DOHH2 (cell line): ENCODE results near the gene KRT24.

ENCODE experiments used
- H3F3A ChIP-seq: fragments of 200-600 bp; sonication (generic), shearing (Covaris generic); 2 replicates; pipeline ENCODE4 v1.6.0; 2016; ENCODE audit warnings: antibody characterized with exemption, mild to moderate bottlenecking; ENCODE audit not compliant: control insufficient read depth, insufficient read depth
- H3K27ac ChIP-seq: fragments of 200-600 bp; sonication (generic); 2 replicates; pipeline ENCODE4 v1.5.1; 2014; ENCODE audit warnings: low read depth, mild to moderate bottlenecking, low read length, moderate library complexity
- H3K27me3 ChIP-seq: fragments of 200-600 bp; sonication (generic); 2 replicates; pipeline ENCODE4 v1.6.1; 2014; ENCODE audit warnings: mild to moderate bottlenecking, low read length, mixed read lengths; ENCODE audit not compliant: control insufficient read depth
- H3K36me3 ChIP-seq: fragments of 200-600 bp; sonication (generic); 2 replicates; pipeline ENCODE4 v1.6.1; 2014; ENCODE audit warnings: mild to moderate bottlenecking, low read length, moderate library complexity, mixed read lengths; ENCODE audit not compliant: control insufficient read depth
- H3K4me1 ChIP-seq: fragments of 200-600 bp; sonication (generic); 2 replicates; pipeline ENCODE4 v1.6.1; 2014; ENCODE audit warnings: mild to moderate bottlenecking, low read length, mixed read lengths; ENCODE audit not compliant: control insufficient read depth
- H3K4me2 ChIP-seq: fragments of 200-600 bp; sonication (generic); 2 replicates; pipeline ENCODE4 v1.6.0; 2014; ENCODE audit warnings: mild to moderate bottlenecking, low read length, moderate library complexity
- H3K4me3 ChIP-seq: fragments of 200-600 bp; sonication (generic); 2 replicates; pipeline ENCODE4 v1.5.1; 2014; ENCODE audit warnings: mild to moderate bottlenecking, low read length, mixed read lengths
- H3K79me2 ChIP-seq: fragments of 200-600 bp; sonication (generic); 2 replicates; pipeline ENCODE4 v1.6.1; 2014; ENCODE audit warnings: mild to moderate bottlenecking, low read length, mixed read lengths; ENCODE audit not compliant: control insufficient read depth
- H3K9me2 ChIP-seq: fragments of 200-600 bp; sonication (generic); replicated peaks from 2 replicates; pipeline ENCODE4 v1.6.1; 2014; ENCODE audit warnings: mild to moderate bottlenecking, low read length, mixed read lengths; ENCODE audit not compliant: control insufficient read depth
- H3K9me3 ChIP-seq: fragments of 200-600 bp; sonication (generic); 2 replicates; pipeline ENCODE4 v1.6.1; 2014; ENCODE audit warnings: antibody characterized with exemption, low read length, mixed read lengths; ENCODE audit not compliant: control insufficient read depth, insufficient read depth
- H4K20me1 ChIP-seq: fragments of 200-600 bp; sonication (generic); 2 replicates; pipeline ENCODE4 v1.6.0; 2014; ENCODE audit warnings: low read depth, mild to moderate bottlenecking, antibody characterized with exemption, low read length, moderate library complexity; ENCODE audit not compliant: control insufficient read depth, insufficient read depth
- CTCF ChIP-seq: fragments of 200-600 bp; sonication (generic); IDR thresholded peaks from one replicate; pipeline ENCODE4 v1.5.1; 2014; ENCODE audit warnings: antibody characterized with exemption, mild to moderate bottlenecking, low read depth, low read length; ENCODE audit not compliant: poor library complexity, severe bottlenecking
- EZH2phosphoT487 ChIP-seq: fragments of 200-600 bp; sonication (generic); IDR thresholded peaks from 2 replicates; pipeline ENCODE4 v1.6.1; 2017; ENCODE audit warnings: borderline replicate concordance, mild to moderate bottlenecking, antibody characterized with exemption, low read length, moderate library complexity, mixed read lengths

Gene KRT24

GRCh38 chr17:40724656-40725055 lies 21.1 kb upstream of the KRT24 start:
- Histone ChIP-seq H3K4me3 (no peak overlapping the region), H3K36me3 (no peaks in the 10 kb centered on the region), H3K79me2 (no peaks in the 10 kb centered on the region), H3K27ac (no peak overlapping the region), H3K4me1 (peaks cover 4% of the 10 kb centered on the region), H3K9me3 (no peaks in the 10 kb centered on the region), H3K4me2 (no peak overlapping the region), H3K9me2 (no peaks in the 10 kb centered on the region), H3F3A (no peaks in the 10 kb centered on the region), H3K27me3 (peaks cover 12% of the 10 kb centered on the region; the same call in 1 of the 2 replicates), H4K20me1 (no peaks in the 10 kb centered on the region)
- TF ChIP-seq CTCF (no peak), EZH2phosphoT487 (no peak)

- no peaks in the 10 kb centered on the region for H4K20me1 ChIP-seq
- H3K36me3 ChIP-seq = no peaks in the 10 kb centered on the region
- no peak overlapping the region for H3K4me2 ChIP-seq
- no peaks in the 10 kb centered on the region for H3K9me2 ChIP-seq
- no peaks in the 10 kb centered on the region for H3F3A ChIP-seq
- H3K27ac ChIP-seq = no peak overlapping the region
- H3K79me2 ChIP-seq = no peaks in the 10 kb centered on the region
- peaks cover 15% of the 10 kb centered on the region for H3K27me3 ChIP-seq
- no peak overlapping the region for H3K4me3 ChIP-seq
- no peaks in the 10 kb centered on the region for H3K9me3 ChIP-seq
- TF ChIP-seq EZH2phosphoT487 (no peak), CTCF (no peak)
- H3K4me1 ChIP-seq = no peaks in the 10 kb centered on the region
These were observed 18.7 kb upstream of the KRT24 start for GRCh38 chr17:40722241-40722640.

GRCh38 chr17:40720899-40721298 lies 17.3 kb upstream of the KRT24 start:
- no peak overlapping the region for H3K4me2 ChIP-seq
- H3K4me3 ChIP-seq = no peak overlapping the region
- no peaks in the 10 kb centered on the region for H3K79me2 ChIP-seq
- H3K27me3 ChIP-seq = peaks cover 15% of the 10 kb centered on the region
- TF ChIP-seq EZH2phosphoT487 = no peak
- TF ChIP-seq CTCF = no peak
- no peaks in the 10 kb centered on the region for H3K36me3 ChIP-seq
- H3K9me2 ChIP-seq = no peaks in the 10 kb centered on the region
- no peaks in the 10 kb centered on the region for H3K9me3 ChIP-seq
- no peaks in the 10 kb centered on the region for H4K20me1 ChIP-seq
- H3K27ac ChIP-seq = no peak overlapping the region
- H3K4me1 ChIP-seq = no peaks in the 10 kb centered on the region
- H3F3A ChIP-seq = no peaks in the 10 kb centered on the region

GRCh38 chr17:40718930-40719329 lies 15.4 kb upstream of the KRT24 start:
- no peaks in the 10 kb centered on the region for H3F3A ChIP-seq
- no peaks in the 10 kb centered on the region for H3K9me3 ChIP-seq
- TF ChIP-seq CTCF = no peak
- TF ChIP-seq EZH2phosphoT487 = no peak
- no peak overlapping the region for H3K4me3 ChIP-seq
- H3K9me2 ChIP-seq = no peaks in the 10 kb centered on the region
- H3K27ac ChIP-seq = no peak overlapping the region
- H3K4me1 ChIP-seq = no peaks in the 10 kb centered on the region
- no peaks in the 10 kb centered on the region for H3K79me2 ChIP-seq
- no peaks in the 10 kb centered on the region for H3K36me3 ChIP-seq
- no peaks in the 10 kb centered on the region for H4K20me1 ChIP-seq
- no peak overlapping the region for H3K4me2 ChIP-seq
- peaks cover 15% of the 10 kb centered on the region for H3K27me3 ChIP-seq
